Measurements from ENCODE around the gene GGT5.
A peak's percentile ranks its signal among the peaks of the same experiment; 100 is the strongest.
"Not testable (repeated sequence)": the region's sequence is repeated elsewhere in the genome, so short reads cannot be mapped to it uniquely, and the experiment has no call there.

The GGT5 gene

GRCh38 chr22:24270556-24271385 is 25.9 kb upstream of the GGT5 start, which contains the start of gene SPECC1L:
Gene SPECC1L, plus strand, starts transcription at chr22:24270831. Its CDS starts 31,401 bp downstream, at chr22:24302232.
- peak within 1 kb of the TSS; percentile 58 to 100 for H3K14ac ChIP-seq (ENCODE audit: low read length in 2 of 2)
- no peaks in the 10 kb centered on the region for H3K36me3 ChIP-seq (ENCODE audit: control insufficient read depth in 1 of 2, insufficient read depth in 2 of 2, low read depth in 1 of 2, low read length in 2 of 2)
- H2BK12ac ChIP-seq (ENCODE audit: low read length in 2 of 2): peak within 1 kb of the TSS; percentile 71 to 93
- peaks cover 2% of the 10 kb centered on the region for H3K79me1 ChIP-seq (replicated peaks; ENCODE audit: low read length, poor library complexity, severe bottlenecking)
- H3K18ac ChIP-seq (ENCODE audit: low read depth in 1 of 2, low read length in 2 of 2): peak within 1 kb of the TSS; percentile 99
- H3K27me3 ChIP-seq (ENCODE audit: control insufficient read depth in 1 of 2, insufficient read depth in 1 of 2, low read length in 2 of 2): no peaks in the 10 kb centered on the region
- peak within 1 kb of the TSS; percentile 97 for H3K27ac ChIP-seq (ENCODE audit: low read length, poor library complexity, severe bottlenecking)
- H2AK5ac ChIP-seq (ENCODE audit: low read length, severe bottlenecking): no peak within 1 kb of the TSS
- peak within 1 kb of the TSS; percentile 96 to 98 for H3K4me3 ChIP-seq (ENCODE audit: insufficient read depth in 1 of 2, low read depth in 1 of 2, low read length in 2 of 2)
- H3K23ac ChIP-seq (ENCODE audit: low read length in 2 of 2): peak within 1 kb of the TSS; percentile 73 to 96
- under 1% methylated on average over 78 of the region's 89 CpGs for WGBS
- peak within 1 kb of the TSS; percentile 99 for H4K8ac ChIP-seq (ENCODE audit: low read length)
- H2BK15ac ChIP-seq (ENCODE audit: low read depth, poor library complexity, severe bottlenecking): peak within 1 kb of the TSS; percentile 15
- H4K91ac ChIP-seq (ENCODE audit: low read length): peak within 1 kb of the TSS; percentile 98
- no peaks in the 10 kb centered on the region for H3K9me3 ChIP-seq (ENCODE audit: control insufficient read depth, low read length)
- peak; percentile 90 for DNase-seq
- peak within 1 kb of the TSS; percentile 91 to 99 for H3K4ac ChIP-seq (ENCODE audit: low read depth in 1 of 2, low read length in 2 of 2)
- H2BK120ac ChIP-seq (ENCODE audit: low read depth, low read length): peak within 1 kb of the TSS; percentile 82
- peaks cover 9% of the 10 kb centered on the region for H3K4me1 ChIP-seq (ENCODE audit: control insufficient read depth, insufficient read depth, low read depth, low read length)
- H2AFZ ChIP-seq (ENCODE audit: low read depth, low read length): peak within 1 kb of the TSS; percentile 86
- peak within 1 kb of the TSS; percentile 96 for H2BK5ac ChIP-seq (ENCODE audit: low read depth, low read length, poor library complexity, severe bottlenecking)
- H3K9ac ChIP-seq (ENCODE audit: low read length): peak within 1 kb of the TSS; percentile 99
- H3K4me2 ChIP-seq (ENCODE audit: low read length, poor library complexity, severe bottlenecking): peak within 1 kb of the TSS; percentile 96

GRCh38 chr22:24266495-24266894 is 21.6 kb upstream of the GGT5 start:
- DNase-seq; H3K9ac ChIP-seq (ENCODE audit: low read length); H2BK12ac ChIP-seq (ENCODE audit: low read length in 2 of 2); H2BK15ac ChIP-seq (ENCODE audit: low read depth, poor library complexity, severe bottlenecking); H3K4me1 ChIP-seq (ENCODE audit: control insufficient read depth, insufficient read depth, low read depth, low read length); H2AFZ ChIP-seq (ENCODE audit: low read depth, low read length); H4K91ac ChIP-seq (ENCODE audit: low read length); H3K27ac ChIP-seq (ENCODE audit: low read length, poor library complexity, severe bottlenecking); H3K79me1 ChIP-seq (replicated peaks; ENCODE audit: low read length, poor library complexity, severe bottlenecking); H3K14ac ChIP-seq (ENCODE audit: low read length in 2 of 2); H3K23ac ChIP-seq (ENCODE audit: low read length in 2 of 2); H3K36me3 ChIP-seq (ENCODE audit: control insufficient read depth in 1 of 2, insufficient read depth in 2 of 2, low read depth in 1 of 2, low read length in 2 of 2); H4K8ac ChIP-seq (ENCODE audit: low read length); H3K9me3 ChIP-seq (ENCODE audit: control insufficient read depth, low read length); H2BK5ac ChIP-seq (ENCODE audit: low read depth, low read length, poor library complexity, severe bottlenecking); H2AK5ac ChIP-seq (ENCODE audit: low read length, severe bottlenecking); H3K27me3 ChIP-seq (ENCODE audit: control insufficient read depth in 1 of 2, insufficient read depth in 1 of 2, low read length in 2 of 2); H3K4me2 ChIP-seq (ENCODE audit: low read length, poor library complexity, severe bottlenecking); H3K4me3 ChIP-seq (ENCODE audit: insufficient read depth in 1 of 2, low read depth in 1 of 2, low read length in 2 of 2); H2BK120ac ChIP-seq (ENCODE audit: low read depth, low read length): not testable (repeated sequence)
- Histone ChIP-seq H3K4ac (ENCODE audit: low read depth in 1 of 2, low read length in 2 of 2) (peak overlapping the region in 1 of 2 experiments; percentile 26), H3K18ac (ENCODE audit: low read depth in 1 of 2, low read length in 2 of 2) (peak overlapping the region in 1 of 2 experiments; percentile 70)
- WGBS: 82% methylated on average over 6 of the region's 6 CpGs

GRCh38 chr22:24265734-24266133 is 20.9 kb upstream of the GGT5 start:
- peak overlapping the region; percentile 33 to 61 for H2BK12ac ChIP-seq (ENCODE audit: low read length in 2 of 2)
- peak overlapping the region; percentile 40 to 81 for H3K4ac ChIP-seq (ENCODE audit: low read depth in 1 of 2, low read length in 2 of 2)
- H3K18ac ChIP-seq (ENCODE audit: low read depth in 1 of 2, low read length in 2 of 2): peak overlapping the region; percentile 52 to 78
- H2AK5ac ChIP-seq (ENCODE audit: low read length, severe bottlenecking): no peak overlapping the region
- no peaks in the 10 kb centered on the region for H3K36me3 ChIP-seq (ENCODE audit: control insufficient read depth in 1 of 2, insufficient read depth in 2 of 2, low read depth in 1 of 2, low read length in 2 of 2)
- no peak overlapping the region for H3K27ac ChIP-seq (ENCODE audit: low read length, poor library complexity, severe bottlenecking)
- DNase-seq: no peak
- no peak overlapping the region for H3K4me2 ChIP-seq (ENCODE audit: low read length, poor library complexity, severe bottlenecking)
- H3K4me1 ChIP-seq (ENCODE audit: control insufficient read depth, insufficient read depth, low read depth, low read length): peaks cover 2% of the 10 kb centered on the region
- no peak overlapping the region for H4K8ac ChIP-seq (ENCODE audit: low read length)
- H4K91ac ChIP-seq (ENCODE audit: low read length): peak overlapping the region; percentile 53
- no peaks in the 10 kb centered on the region for H3K9me3 ChIP-seq (ENCODE audit: control insufficient read depth, low read length)
- no peak overlapping the region for H3K9ac ChIP-seq (ENCODE audit: low read length)
- no peaks in the 10 kb centered on the region for H3K27me3 ChIP-seq (ENCODE audit: control insufficient read depth in 1 of 2, insufficient read depth in 1 of 2, low read length in 2 of 2)
- no peak overlapping the region for H2BK5ac ChIP-seq (ENCODE audit: low read depth, low read length, poor library complexity, severe bottlenecking)
- H3K4me3 ChIP-seq (ENCODE audit: insufficient read depth in 1 of 2, low read depth in 1 of 2, low read length in 2 of 2): no peak overlapping the region
- peak overlapping the region; percentile 6 for H2BK120ac ChIP-seq (ENCODE audit: low read depth, low read length)
- H2AFZ ChIP-seq (ENCODE audit: low read depth, low read length): no peak overlapping the region
- no peak overlapping the region for H3K14ac ChIP-seq (ENCODE audit: low read length in 2 of 2)
- H2BK15ac ChIP-seq (ENCODE audit: low read depth, poor library complexity, severe bottlenecking): no peak overlapping the region
- no peaks in the 10 kb centered on the region for H3K79me1 ChIP-seq (replicated peaks; ENCODE audit: low read length, poor library complexity, severe bottlenecking)
- no peak overlapping the region for H3K23ac ChIP-seq (ENCODE audit: low read length in 2 of 2)

GRCh38 chr22:24264329-24264896 is 19.5 kb upstream of the GGT5 start:
- H3K27ac ChIP-seq (ENCODE audit: low read length, poor library complexity, severe bottlenecking); H3K4me3 ChIP-seq (ENCODE audit: insufficient read depth in 1 of 2, low read depth in 1 of 2, low read length in 2 of 2); H3K4me2 ChIP-seq (ENCODE audit: low read length, poor library complexity, severe bottlenecking); H3K4me1 ChIP-seq (ENCODE audit: control insufficient read depth, insufficient read depth, low read depth, low read length); H3K27me3 ChIP-seq (ENCODE audit: control insufficient read depth in 1 of 2, insufficient read depth in 1 of 2, low read length in 2 of 2); H4K91ac ChIP-seq (ENCODE audit: low read length); H2BK15ac ChIP-seq (ENCODE audit: low read depth, poor library complexity, severe bottlenecking); H3K14ac ChIP-seq (ENCODE audit: low read length in 2 of 2); H3K36me3 ChIP-seq (ENCODE audit: control insufficient read depth in 1 of 2, insufficient read depth in 2 of 2, low read depth in 1 of 2, low read length in 2 of 2); H2BK5ac ChIP-seq (ENCODE audit: low read depth, low read length, poor library complexity, severe bottlenecking); H3K79me1 ChIP-seq (replicated peaks; ENCODE audit: low read length, poor library complexity, severe bottlenecking); H2AFZ ChIP-seq (ENCODE audit: low read depth, low read length); H4K8ac ChIP-seq (ENCODE audit: low read length); H2BK120ac ChIP-seq (ENCODE audit: low read depth, low read length); H3K23ac ChIP-seq (ENCODE audit: low read length in 2 of 2); H3K9me3 ChIP-seq (ENCODE audit: control insufficient read depth, low read length); H2AK5ac ChIP-seq (ENCODE audit: low read length, severe bottlenecking): not testable (repeated sequence)
- peak; percentile 81 for DNase-seq
- Histone ChIP-seq H2BK12ac (ENCODE audit: low read length in 2 of 2) (peak overlapping the region in 1 of 2 experiments; percentile 37), H3K4ac (ENCODE audit: low read depth in 1 of 2, low read length in 2 of 2) (peak overlapping the region in 1 of 2 experiments; percentile 47), H3K9ac (ENCODE audit: low read length) (peak overlapping the region; percentile 65), H3K18ac (ENCODE audit: low read depth in 1 of 2, low read length in 2 of 2) (peak overlapping the region in 1 of 2 experiments; percentile 62)
- WGBS: no CpG with 5 or more reads among the region's 9 CpGs
